Measurements from ENCODE around the gene AQP3. TPM values are rescaled to one million over a fixed set of nuclear protein-coding genes. Genes with fewer than 3 reads are reported as not detected.

The AQP3 gene
- total RNA-seq, 1 donor from 2014 or later, result 5.4 TPM

GRCh38 chr9:33453999-33454660 lies 6.7 kb upstream of the AQP3 start:
- no peak for TF ChIP-seq CTCF (conservative IDR thresholded peaks at IDR 0.05; ENCODE audit: low read depth, low read length)
- H3K4me3 ChIP-seq (ENCODE audit: low read depth, low read length), result no peak overlapping the region
- DNase-seq (ENCODE audit: low read depth), result no peak

- no peak for DNase-seq (ENCODE audit: low read depth)
- TF ChIP-seq CTCF (conservative IDR thresholded peaks at IDR 0.05; ENCODE audit: low read depth, low read length), result no peak
- no peak overlapping the region for H3K4me3 ChIP-seq (ENCODE audit: low read depth, low read length)
Observed at GRCh38 chr9:33453286-33453860, 6.0 kb upstream of the AQP3 start.

- TF ChIP-seq CTCF (conservative IDR thresholded peaks at IDR 0.05; ENCODE audit: low read depth, low read length), result peak; percentile 91
- no peak for DNase-seq (ENCODE audit: low read depth)
Observed at GRCh38 chr9:33452828-33453271, 5.5 kb upstream of the AQP3 start.

GRCh38 chr9:33450621-33451146 lies 3.3 kb upstream of the AQP3 start:
- H3K4me3 ChIP-seq (ENCODE audit: low read depth, low read length), result no peak overlapping the region
- TF ChIP-seq CTCF (conservative IDR thresholded peaks at IDR 0.05; ENCODE audit: low read depth, low read length), result no peak
- no peak for DNase-seq (ENCODE audit: low read depth)

More at GRCh38 chr9:33452828-33453271, 5.5 kb upstream of the AQP3 start:
- no peak overlapping the region for H3K4me3 ChIP-seq (ENCODE audit: low read depth, low read length)

GRCh38 chr9:33449715-33450114 lies 2.3 kb upstream of the AQP3 start:
- no peak for TF ChIP-seq CTCF (conservative IDR thresholded peaks at IDR 0.05; ENCODE audit: low read depth, low read length)
- DNase-seq (ENCODE audit: low read depth), result no peak
- no peak overlapping the region for H3K4me3 ChIP-seq (ENCODE audit: low read depth, low read length)

GRCh38 chr9:33447799-33448553 lies 583 bp upstream of the AQP3 start:
- DNase-seq (ENCODE audit: low read depth), result no peak
- H3K4me3 ChIP-seq (ENCODE audit: low read depth, low read length), result peak overlapping the region; percentile 56
- no peak for TF ChIP-seq CTCF (conservative IDR thresholded peaks at IDR 0.05; ENCODE audit: low read depth, low read length)
